ENCODE results near the gene CHST5.

Gene CHST5

DNA sequence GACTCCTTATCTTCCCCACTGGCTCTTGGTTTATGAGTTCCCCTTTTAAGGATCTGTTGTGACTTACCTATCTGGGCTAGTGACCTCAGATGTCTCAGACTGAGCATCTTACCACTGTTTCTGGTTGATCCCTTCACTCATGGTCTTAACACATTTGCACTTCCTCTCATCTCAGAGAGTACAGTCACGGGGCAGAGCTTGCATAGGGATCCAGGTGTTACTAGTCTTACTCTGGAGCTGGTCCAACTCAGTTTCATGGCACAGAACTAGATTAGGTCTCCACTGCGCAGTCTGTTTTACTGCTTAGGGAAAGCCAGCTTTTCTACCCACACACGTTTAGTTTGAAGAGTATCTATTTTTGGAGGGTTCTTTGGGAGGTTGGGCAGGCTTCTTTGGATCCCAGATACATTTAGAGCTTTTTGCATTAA is 40.5 kb upstream of the CHST5 start:
- H3K27ac ChIP-seq (ENCODE audit: poor library complexity, severe bottlenecking), result no peak overlapping the region
- no peak for ATAC-seq (ENCODE audit: low read depth)
- no peaks in the 10 kb centered on the region for H3K9me3 ChIP-seq (ENCODE audit: severe bottlenecking)
- TF ChIP-seq, protein P1, sequence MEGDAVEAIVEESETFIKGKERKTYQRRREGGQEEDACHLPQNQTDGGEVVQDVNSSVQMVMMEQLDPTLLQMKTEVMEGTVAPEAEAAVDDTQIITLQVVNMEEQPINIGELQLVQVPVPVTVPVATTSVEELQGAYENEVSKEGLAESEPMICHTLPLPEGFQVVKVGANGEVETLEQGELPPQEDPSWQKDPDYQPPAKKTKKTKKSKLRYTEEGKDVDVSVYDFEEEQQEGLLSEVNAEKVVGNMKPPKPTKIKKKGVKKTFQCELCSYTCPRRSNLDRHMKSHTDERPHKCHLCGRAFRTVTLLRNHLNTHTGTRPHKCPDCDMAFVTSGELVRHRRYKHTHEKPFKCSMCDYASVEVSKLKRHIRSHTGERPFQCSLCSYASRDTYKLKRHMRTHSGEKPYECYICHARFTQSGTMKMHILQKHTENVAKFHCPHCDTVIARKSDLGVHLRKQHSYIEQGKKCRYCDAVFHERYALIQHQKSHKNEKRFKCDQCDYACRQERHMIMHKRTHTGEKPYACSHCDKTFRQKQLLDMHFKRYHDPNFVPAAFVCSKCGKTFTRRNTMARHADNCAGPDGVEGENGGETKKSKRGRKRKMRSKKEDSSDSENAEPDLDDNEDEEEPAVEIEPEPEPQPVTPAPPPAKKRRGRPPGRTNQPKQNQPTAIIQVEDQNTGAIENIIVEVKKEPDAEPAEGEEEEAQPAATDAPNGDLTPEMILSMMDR (IDR thresholded peaks at IDR 0.05; ENCODE audit: poor library complexity, severe bottlenecking), result no peak
- H3K4me3 ChIP-seq (ENCODE audit: severe bottlenecking), result no peak overlapping the region
- H3K4me1 ChIP-seq (ENCODE audit: insufficient read depth, poor library complexity, severe bottlenecking), result no peaks in the 10 kb centered on the region
- no peak for DNase-seq (ENCODE audit: low spot score)
- H3K36me3 ChIP-seq (ENCODE audit: low read depth), result peaks cover 85% of the 10 kb centered on the region
- H3K27me3 ChIP-seq (ENCODE audit: insufficient read depth, poor library complexity, severe bottlenecking), result no peaks in the 10 kb centered on the region

DNA sequence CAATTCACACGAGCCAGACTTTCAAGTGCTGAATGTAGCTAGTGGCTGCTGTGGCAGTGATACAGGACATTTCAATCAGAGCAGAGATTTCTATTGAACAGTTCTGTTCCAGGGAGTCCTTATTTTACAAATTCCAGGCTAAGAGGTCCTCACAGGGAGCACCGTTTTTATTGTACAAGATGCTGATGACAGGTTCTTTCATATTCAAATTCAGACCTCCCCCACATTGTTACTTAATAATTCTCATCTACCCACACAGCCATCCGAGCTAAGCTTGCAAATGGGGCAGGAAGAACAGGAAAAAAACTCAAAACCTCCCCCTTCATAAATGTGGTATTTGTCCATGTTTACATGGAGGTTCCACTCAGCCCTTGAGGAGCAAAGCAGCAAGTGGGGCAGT is 40.0 kb upstream of the CHST5 start:
- peaks cover 86% of the 10 kb centered on the region for H3K36me3 ChIP-seq (ENCODE audit: low read depth)
- H3K27me3 ChIP-seq (ENCODE audit: insufficient read depth, poor library complexity, severe bottlenecking), result no peaks in the 10 kb centered on the region
- TF ChIP-seq, protein P1 (IDR thresholded peaks at IDR 0.05; ENCODE audit: poor library complexity, severe bottlenecking), result no peak
- H3K4me3 ChIP-seq (ENCODE audit: severe bottlenecking), result no peak overlapping the region
- H3K27ac ChIP-seq (ENCODE audit: poor library complexity, severe bottlenecking), result no peak overlapping the region
- H3K9me3 ChIP-seq (ENCODE audit: severe bottlenecking), result no peaks in the 10 kb centered on the region
- no peak for DNase-seq (ENCODE audit: low spot score)
- ATAC-seq (ENCODE audit: low read depth), result no peak
- no peaks in the 10 kb centered on the region for H3K4me1 ChIP-seq (ENCODE audit: insufficient read depth, poor library complexity, severe bottlenecking)

DNA sequence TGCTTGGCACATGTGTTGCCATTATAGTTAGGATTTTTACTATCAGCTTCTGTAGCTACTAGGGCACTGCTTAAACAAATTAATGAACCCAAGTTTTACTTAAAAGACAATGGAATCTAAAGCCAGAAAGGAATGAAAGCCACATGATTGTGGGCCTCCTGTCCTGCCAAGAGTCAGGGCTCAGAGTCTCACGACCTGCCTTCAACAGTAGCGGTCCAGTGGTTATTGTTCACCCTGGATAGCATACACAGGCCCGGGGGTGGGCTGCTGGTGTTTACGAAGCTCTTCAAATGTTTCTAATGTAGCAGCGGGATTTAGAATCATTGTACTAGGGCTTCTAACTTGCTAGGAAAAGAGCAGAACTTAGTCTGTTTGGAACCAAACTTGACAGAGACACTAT is 38.0 kb upstream of the CHST5 start:
- H3K4me3 ChIP-seq (ENCODE audit: severe bottlenecking), result no peak overlapping the region
- H3K4me1 ChIP-seq (ENCODE audit: insufficient read depth, poor library complexity, severe bottlenecking), result no peaks in the 10 kb centered on the region
- ATAC-seq (ENCODE audit: low read depth) (no peak), DNase-seq (ENCODE audit: low spot score) (no peak)
- no peak overlapping the region for H3K27ac ChIP-seq (ENCODE audit: poor library complexity, severe bottlenecking)
- H3K9me3 ChIP-seq (ENCODE audit: severe bottlenecking), result no peaks in the 10 kb centered on the region
- H3K27me3 ChIP-seq (ENCODE audit: insufficient read depth, poor library complexity, severe bottlenecking), result no peaks in the 10 kb centered on the region
- H3K36me3 ChIP-seq (ENCODE audit: low read depth), result peaks cover 91% of the 10 kb centered on the region
- TF ChIP-seq, protein P1 (IDR thresholded peaks at IDR 0.05; ENCODE audit: poor library complexity, severe bottlenecking), result no peak

DNA sequence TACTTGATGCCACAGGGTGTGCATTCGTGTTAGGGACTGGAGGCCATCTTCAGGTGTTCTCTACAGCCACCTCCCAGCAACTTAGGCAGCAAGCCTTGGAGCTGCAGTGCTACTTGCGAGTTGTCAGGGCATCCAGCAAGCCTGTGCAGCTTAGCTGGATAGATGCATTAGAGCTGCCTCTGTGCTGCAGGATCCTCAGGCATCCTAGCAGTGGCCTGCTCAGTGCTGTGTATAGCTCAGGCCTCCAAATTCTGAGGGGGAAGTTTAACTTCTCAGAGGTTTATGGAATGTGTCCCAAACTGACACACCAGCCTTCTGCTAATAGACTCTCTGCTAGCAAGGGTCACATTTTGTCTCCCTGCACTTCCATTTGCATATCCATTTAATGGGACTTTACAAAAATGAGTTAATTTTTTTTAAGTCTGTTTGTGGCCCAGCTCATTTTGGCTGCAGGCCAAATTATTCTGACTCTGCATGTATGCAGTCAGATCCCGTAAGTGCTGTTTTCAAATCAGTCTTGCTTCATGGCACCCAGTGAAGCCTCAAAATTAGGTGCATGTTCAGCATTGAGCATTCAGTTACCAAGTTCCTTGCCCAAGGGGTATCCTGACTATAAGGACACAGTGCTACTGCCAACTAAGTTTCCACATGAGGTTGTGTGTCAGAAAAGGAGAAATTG is 37.1 kb upstream of the CHST5 start:
- ATAC-seq (ENCODE audit: low read depth), result no peak

More for the DNA sequence above, 37.1 kb upstream of the CHST5 start:
- Histone ChIP-seq H3K4me1 (ENCODE audit: insufficient read depth, poor library complexity, severe bottlenecking) (no peaks in the 10 kb centered on the region), H3K27me3 (ENCODE audit: insufficient read depth, poor library complexity, severe bottlenecking) (no peaks in the 10 kb centered on the region), H3K27ac (ENCODE audit: poor library complexity, severe bottlenecking) (no peak overlapping the region), H3K4me3 (ENCODE audit: severe bottlenecking) (no peak overlapping the region), H3K9me3 (ENCODE audit: severe bottlenecking) (no peaks in the 10 kb centered on the region), H3K36me3 (ENCODE audit: low read depth) (peaks cover 93% of the 10 kb centered on the region)
- DNase-seq (ENCODE audit: low spot score), result no peak
- TF ChIP-seq, protein P1 (IDR thresholded peaks at IDR 0.05; ENCODE audit: poor library complexity, severe bottlenecking), result no peak
